ENCODE data around the gene CCDC85A. TPM values are rescaled to one million over a fixed set of nuclear protein-coding genes. Genes with fewer than 3 reads are reported as not detected.

CCDC85A gene
- total RNA-seq, 6 donors from 2014 or later: 11.6 to 41.7 (median 26.1) TPM

GRCh38 chr2:56347881-56348280 lies 164.1 kb downstream of the CCDC85A start:
- no peak for DNase-seq
- TF ChIP-seq POLR2AphosphoS5 (IDR thresholded peaks at IDR 0.05) (no peak), POLR2A (IDR thresholded peaks at IDR 0.05) (no peak), EP300 (IDR thresholded peaks at IDR 0.05) (no peak)
- TF ChIP-seq, protein P1, sequence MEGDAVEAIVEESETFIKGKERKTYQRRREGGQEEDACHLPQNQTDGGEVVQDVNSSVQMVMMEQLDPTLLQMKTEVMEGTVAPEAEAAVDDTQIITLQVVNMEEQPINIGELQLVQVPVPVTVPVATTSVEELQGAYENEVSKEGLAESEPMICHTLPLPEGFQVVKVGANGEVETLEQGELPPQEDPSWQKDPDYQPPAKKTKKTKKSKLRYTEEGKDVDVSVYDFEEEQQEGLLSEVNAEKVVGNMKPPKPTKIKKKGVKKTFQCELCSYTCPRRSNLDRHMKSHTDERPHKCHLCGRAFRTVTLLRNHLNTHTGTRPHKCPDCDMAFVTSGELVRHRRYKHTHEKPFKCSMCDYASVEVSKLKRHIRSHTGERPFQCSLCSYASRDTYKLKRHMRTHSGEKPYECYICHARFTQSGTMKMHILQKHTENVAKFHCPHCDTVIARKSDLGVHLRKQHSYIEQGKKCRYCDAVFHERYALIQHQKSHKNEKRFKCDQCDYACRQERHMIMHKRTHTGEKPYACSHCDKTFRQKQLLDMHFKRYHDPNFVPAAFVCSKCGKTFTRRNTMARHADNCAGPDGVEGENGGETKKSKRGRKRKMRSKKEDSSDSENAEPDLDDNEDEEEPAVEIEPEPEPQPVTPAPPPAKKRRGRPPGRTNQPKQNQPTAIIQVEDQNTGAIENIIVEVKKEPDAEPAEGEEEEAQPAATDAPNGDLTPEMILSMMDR (IDR thresholded peaks at IDR 0.05): no peak
- H3K36me3 ChIP-seq: no peaks in the 10 kb centered on the region
- WGBS, 2 donors: 85 to 87% methylated on average over 4 of the region's 4 CpGs
- no peaks in the 10 kb centered on the region for H3K4me1 ChIP-seq
- no peak overlapping the region for H3K27ac ChIP-seq
- H3K4me3 ChIP-seq: no peak overlapping the region
- H3K9me3 ChIP-seq: no peaks in the 10 kb centered on the region
- no peak for ATAC-seq (ENCODE audit: low FRiP score in 2 of 2)
- no peaks in the 10 kb centered on the region for H3K27me3 ChIP-seq

DNA sequence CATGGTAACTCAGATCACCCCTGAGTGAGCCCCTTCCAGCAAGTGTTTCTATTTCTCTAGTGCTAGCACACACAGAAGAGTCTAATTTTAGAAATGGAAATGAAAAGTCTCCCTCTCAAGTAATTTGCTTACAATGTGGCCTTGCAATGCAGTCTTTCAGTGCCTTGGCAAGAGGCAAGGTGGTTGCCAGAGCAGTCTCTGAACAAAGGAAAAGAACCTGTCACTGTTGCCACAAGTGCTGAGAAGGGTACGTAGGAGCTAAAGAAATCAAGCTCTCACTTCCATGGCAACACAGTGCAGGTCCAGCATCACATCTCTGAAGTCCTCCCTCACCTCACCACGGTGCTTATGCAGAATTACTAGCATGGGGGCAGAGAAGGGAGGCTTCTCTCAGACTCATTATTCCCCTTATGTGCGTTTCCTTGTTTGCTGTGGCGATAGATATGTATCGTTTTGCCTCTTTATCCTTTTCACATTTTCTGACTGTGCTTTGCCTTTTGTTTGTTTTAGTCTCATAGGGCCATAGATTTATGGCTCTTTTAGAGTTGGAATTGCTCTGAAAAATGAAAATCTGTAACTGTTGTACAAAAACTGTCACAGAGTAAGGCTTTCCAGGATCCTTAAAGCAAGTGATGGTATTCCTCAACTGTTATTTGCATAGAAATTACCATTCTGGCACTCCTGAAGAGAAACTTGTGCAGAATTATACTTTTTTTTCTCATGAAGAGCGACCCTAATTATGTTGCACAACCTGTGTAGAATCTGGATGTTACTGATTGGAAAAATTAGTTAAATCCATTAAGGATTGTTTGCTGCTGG lies 164.8 kb downstream of the CCDC85A start:
- H3K4me1 ChIP-seq: no peaks in the 10 kb centered on the region
- H3K36me3 ChIP-seq: no peaks in the 10 kb centered on the region
- H3K27ac ChIP-seq: no peak overlapping the region
- DNase-seq (no peak), ATAC-seq (ENCODE audit: low FRiP score in 2 of 2) (no peak)
- TF ChIP-seq POLR2A (IDR thresholded peaks at IDR 0.05) (no peak), EP300 (IDR thresholded peaks at IDR 0.05) (no peak), POLR2AphosphoS5 (IDR thresholded peaks at IDR 0.05) (no peak)
- TF ChIP-seq, protein P1 (IDR thresholded peaks at IDR 0.05): no peak
- no peaks in the 10 kb centered on the region for H3K27me3 ChIP-seq
- no peaks in the 10 kb centered on the region for H3K9me3 ChIP-seq
- 79% methylated on average over 6 of the region's 6 CpGs for WGBS, 2 donors
- H3K4me3 ChIP-seq: no peak overlapping the region

DNA sequence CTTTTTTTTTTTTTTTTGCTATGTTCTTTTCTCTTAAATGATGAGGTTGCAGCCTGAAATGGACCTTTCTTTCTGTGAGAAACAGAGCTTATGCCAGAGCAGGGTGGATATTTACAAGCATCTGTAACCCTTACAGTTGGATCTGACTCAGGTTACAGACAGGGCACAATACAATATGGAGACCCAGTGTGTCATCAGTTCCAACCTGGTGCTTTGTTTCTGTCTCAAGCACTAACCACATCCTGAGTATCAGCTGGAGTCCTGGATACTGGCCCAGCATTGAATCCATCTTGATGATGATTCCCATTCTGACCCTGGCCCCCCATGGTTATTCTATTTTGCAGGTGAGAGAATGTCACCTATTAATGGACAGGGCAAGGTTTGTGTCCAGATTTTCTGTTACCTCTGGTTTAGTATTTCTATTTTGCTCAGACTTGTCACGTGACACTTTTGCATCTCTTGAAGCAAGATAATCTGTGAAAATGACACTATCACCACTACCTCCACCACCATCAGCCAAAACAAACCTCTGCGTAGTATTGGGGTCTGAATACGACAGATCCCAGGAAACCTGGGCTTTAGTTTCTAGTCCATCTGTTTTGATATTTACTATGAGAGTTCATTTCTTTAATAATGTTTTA lies 174.0 kb downstream of the CCDC85A start:
- 86 to 91% methylated on average over 3 of the region's 3 CpGs for WGBS, 2 donors

GRCh38 chr2:56361844-56362243 lies 178.1 kb downstream of the CCDC85A start:
- Histone ChIP-seq H3K9me3 (no peaks in the 10 kb centered on the region), H3K27me3 (no peaks in the 10 kb centered on the region), H3K36me3 (no peaks in the 10 kb centered on the region), H3K4me1 (no peaks in the 10 kb centered on the region), H3K4me3 (no peak overlapping the region), H3K27ac (no peak overlapping the region)
- WGBS, 2 donors: 64 to 65% methylated on average over 2 of the region's 2 CpGs
- DNase-seq: no peak
- TF ChIP-seq EP300 (IDR thresholded peaks at IDR 0.05): no peak
- TF ChIP-seq POLR2AphosphoS5 (IDR thresholded peaks at IDR 0.05): no peak
- TF ChIP-seq, protein P1 (IDR thresholded peaks at IDR 0.05): no peak
- no peak for TF ChIP-seq POLR2A (IDR thresholded peaks at IDR 0.05)
- ATAC-seq (ENCODE audit: low FRiP score in 2 of 2): peak in 1 of 2 donors; percentile 70

More for the DNA sequence above, 174.0 kb downstream of the CCDC85A start:
- Histone ChIP-seq H3K27ac (no peak overlapping the region), H3K36me3 (no peaks in the 10 kb centered on the region), H3K27me3 (no peaks in the 10 kb centered on the region), H3K4me3 (no peak overlapping the region), H3K9me3 (no peaks in the 10 kb centered on the region), H3K4me1 (no peaks in the 10 kb centered on the region)
- DNase-seq (no peak), ATAC-seq (ENCODE audit: low FRiP score in 2 of 2) (no peak)
- TF ChIP-seq POLR2A (IDR thresholded peaks at IDR 0.05): no peak
- no peak for TF ChIP-seq EP300 (IDR thresholded peaks at IDR 0.05)
- TF ChIP-seq, protein P1 (IDR thresholded peaks at IDR 0.05): no peak
- no peak for TF ChIP-seq POLR2AphosphoS5 (IDR thresholded peaks at IDR 0.05)
